A549 (cell line): Measurements from ENCODE around the gene KANSL1.
"Not testable (repeated sequence)": the region's sequence is repeated elsewhere in the genome, so short reads cannot be mapped to it uniquely, and the experiment has no call there.

Experiments
- CEBPB ChIP-seq, 2 experiments: fragments of >200 bp in 1 of 2; sonication (Bioruptor Twin) in 1 of 2; formaldehyde crosslinking in 1 of 2; IDR thresholded peaks; 2 replicates each; pipeline ENCODE4 v1.6.1; 2012 to 2016
- EHMT2 ChIP-seq: fragments of 200-600 bp; sonication (generic); IDR thresholded peaks from 2 replicates; pipeline ENCODE4 v1.6.1; 2016; ENCODE audit warnings: antibody characterized with exemption, low read depth, mild to moderate bottlenecking, moderate library complexity
- POLR2A ChIP-seq: IDR thresholded peaks from 2 replicates; pipeline ENCODE4 v1.6.1; 2012; ENCODE audit warnings: mild to moderate bottlenecking, low read length
- TF ChIP-seq, protein P1 (sequence below): fragments of >200 bp; sonication (Bioruptor Twin); formaldehyde crosslinking; IDR thresholded peaks from 3 replicates; pipeline ENCODE4 v1.5.1; 2016

DNA sequence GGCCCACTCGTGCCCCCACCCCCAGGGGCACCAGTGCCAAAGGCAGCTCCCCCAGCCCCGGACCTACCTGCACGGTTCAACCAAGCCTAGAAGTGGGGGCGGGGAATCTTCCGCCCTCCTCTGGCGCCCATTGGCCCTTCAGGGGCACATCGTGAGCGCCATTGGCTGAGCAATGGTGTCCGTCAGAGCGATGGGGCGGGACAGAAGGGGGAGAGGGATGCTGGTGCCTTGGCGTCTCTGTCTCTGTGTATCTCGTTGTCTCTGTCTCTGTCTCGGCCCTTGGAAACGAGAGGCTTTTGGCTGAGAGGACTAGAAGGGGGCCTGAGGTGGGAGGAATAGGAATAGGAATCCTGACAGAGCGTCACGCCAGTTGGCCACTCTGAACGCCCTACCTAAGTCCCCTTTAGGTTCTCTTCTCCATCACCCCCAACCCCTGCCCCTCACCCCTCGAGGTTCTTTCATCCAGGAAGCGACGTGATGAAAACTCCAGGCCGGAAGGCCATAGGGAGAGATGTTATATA, 32.1 kb upstream of the KANSL1 start:
- TF ChIP-seq, protein P1, sequence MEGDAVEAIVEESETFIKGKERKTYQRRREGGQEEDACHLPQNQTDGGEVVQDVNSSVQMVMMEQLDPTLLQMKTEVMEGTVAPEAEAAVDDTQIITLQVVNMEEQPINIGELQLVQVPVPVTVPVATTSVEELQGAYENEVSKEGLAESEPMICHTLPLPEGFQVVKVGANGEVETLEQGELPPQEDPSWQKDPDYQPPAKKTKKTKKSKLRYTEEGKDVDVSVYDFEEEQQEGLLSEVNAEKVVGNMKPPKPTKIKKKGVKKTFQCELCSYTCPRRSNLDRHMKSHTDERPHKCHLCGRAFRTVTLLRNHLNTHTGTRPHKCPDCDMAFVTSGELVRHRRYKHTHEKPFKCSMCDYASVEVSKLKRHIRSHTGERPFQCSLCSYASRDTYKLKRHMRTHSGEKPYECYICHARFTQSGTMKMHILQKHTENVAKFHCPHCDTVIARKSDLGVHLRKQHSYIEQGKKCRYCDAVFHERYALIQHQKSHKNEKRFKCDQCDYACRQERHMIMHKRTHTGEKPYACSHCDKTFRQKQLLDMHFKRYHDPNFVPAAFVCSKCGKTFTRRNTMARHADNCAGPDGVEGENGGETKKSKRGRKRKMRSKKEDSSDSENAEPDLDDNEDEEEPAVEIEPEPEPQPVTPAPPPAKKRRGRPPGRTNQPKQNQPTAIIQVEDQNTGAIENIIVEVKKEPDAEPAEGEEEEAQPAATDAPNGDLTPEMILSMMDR = not testable (repeated sequence)
- not testable (repeated sequence) for TF ChIP-seq CEBPB (IDR thresholded peaks at IDR 0.05); EHMT2
- peak; percentile 64 for TF ChIP-seq POLR2A
